ENCODE results near the gene NR1D2. TPM values are rescaled to one million over a fixed set of nuclear protein-coding genes. Genes with fewer than 3 reads are reported as not detected.
A peak's percentile ranks its signal among the peaks of the same experiment; 100 is the strongest.
"Not testable (repeated sequence)": the region's sequence is repeated elsewhere in the genome, so short reads cannot be mapped to it uniquely, and the experiment has no call there.

Gene NR1D2
- 10 to 100 TPM; 14.1 to 55.0 (median 39.2) TPM for polyA plus RNA-seq (ENCODE audit: low read depth in 6 of 6)

DNA sequence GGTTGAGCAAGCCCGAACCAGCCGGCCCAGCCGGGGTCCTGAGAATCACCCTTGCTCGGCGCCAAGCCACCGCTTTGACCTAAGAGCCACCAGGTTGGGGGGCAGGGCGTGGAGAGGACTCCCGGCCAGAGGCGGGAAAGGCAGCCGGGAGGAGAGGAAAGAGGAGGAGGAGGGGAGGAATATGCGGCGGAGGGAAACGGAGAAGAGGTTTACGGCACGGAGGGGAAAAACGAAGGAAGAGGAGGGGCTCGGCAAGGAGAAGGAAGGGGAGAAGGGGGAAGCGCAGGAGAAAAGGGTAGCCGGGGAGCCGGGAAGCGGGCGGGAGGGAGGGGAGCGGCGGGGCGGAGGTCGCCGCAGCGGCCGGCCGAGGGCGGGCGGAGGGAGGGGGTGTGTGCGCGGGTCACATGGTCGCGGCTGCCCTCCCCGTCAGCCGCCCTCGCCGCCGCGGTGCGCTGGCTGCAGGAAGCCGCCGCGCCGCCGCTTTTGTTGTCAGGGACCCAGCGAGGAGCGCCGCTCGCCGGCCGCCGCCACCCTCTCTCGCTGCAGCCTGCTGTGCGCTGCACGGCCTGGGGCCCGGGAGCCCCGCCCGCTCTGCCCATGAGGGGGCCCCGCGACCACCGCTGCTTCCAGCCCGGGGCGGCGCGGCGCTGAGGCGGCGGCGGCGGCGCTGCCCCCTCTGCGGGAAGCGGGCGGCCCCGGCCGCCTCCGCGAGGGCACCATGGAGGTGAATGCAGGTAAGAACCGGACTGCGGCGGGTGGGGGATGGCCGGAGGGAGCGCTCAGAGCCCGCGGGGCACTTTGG, at the start of gene NR1D2:
TSS of gene NR1D2 (plus strand) at position 426 of the 802 bp plus-strand sequence. CDS start at position 719, 293 bp downstream.
- H3K27me3 Mint-ChIP-seq = no peaks in the 10 kb centered on the region
- peak; percentile 81 for DNase-seq
- H3K36me3 Mint-ChIP-seq = peaks cover 0 to 5% of the 10 kb centered on the region in 2 donors
- peak within 1 kb of the TSS; percentile 93 to 99 (median 98) for H3K27ac Mint-ChIP-seq
- peaks cover 33 to 46% (median 36%) of the 10 kb centered on the region in 3 donors for H3K4me1 Mint-ChIP-seq
- no peaks in the 10 kb centered on the region for H3K9me3 Mint-ChIP-seq
- peak within 1 kb of the TSS; percentile 87 to 94 (median 90) for H3K4me3 Mint-ChIP-seq
- ATAC-seq (ENCODE audit: low read depth in 2 of 2) = peak; percentile 46 to 50

DNA sequence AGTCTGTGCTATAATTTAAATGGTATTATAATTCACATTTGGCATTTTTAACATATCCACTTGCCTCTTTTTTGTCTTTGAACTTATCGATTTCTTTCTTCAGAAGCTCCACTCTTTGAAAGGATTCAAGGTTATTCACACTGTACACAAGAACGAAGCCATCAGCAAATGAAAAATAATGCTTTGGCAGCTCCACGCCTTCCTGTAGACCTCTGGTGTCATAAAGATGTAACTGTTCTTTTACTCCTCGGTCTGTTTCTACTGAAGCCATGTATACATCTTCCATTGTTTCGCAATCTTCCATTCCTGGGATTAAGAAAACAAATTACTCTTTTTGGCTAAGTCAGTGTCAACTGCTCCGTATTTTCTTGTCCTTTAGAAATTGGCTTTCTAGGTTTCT, 44.3 kb upstream of the NR1D2 start:
- Mint-ChIP-seq H3K4me1 (peaks cover 2 to 6% (median 3%) of the 10 kb centered on the region in 3 donors), H3K27me3 (no peaks in the 10 kb centered on the region), H3K9me3 (peaks cover 0 to 5% (median 0%) of the 10 kb centered on the region in 7 donors), H3K36me3 (peaks cover 24 to 26% of the 10 kb centered on the region in 2 donors), H3K27ac (no peak overlapping the region), H3K4me3 (no peak overlapping the region)
- ATAC-seq (ENCODE audit: low read depth in 2 of 2) = no peak
- no peak for DNase-seq

DNA sequence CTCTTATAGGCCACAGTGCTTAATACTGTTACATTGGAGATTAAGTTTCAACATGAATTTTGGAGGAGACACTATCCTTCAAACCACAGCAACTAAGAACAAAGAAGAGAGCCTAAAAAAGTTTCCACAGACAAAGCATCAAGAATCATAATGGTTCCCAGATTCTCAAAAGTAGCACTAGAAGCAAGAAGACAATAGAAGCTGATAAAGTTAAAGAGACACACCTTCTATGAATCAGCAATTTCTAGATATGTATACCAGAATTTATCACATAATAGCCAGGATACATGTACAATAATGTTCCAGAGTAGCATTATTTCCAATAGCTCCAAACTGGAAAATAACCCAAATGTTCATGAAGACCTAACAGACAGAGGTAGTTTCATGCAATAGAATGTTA, 40.5 kb upstream of the NR1D2 start:
- peaks cover 10 to 13% of the 10 kb centered on the region in 2 donors for H3K36me3 Mint-ChIP-seq
- H3K9me3 Mint-ChIP-seq = peaks cover 0 to 5% (median 0%) of the 10 kb centered on the region in 7 donors
- no peak for ATAC-seq (ENCODE audit: low read depth in 2 of 2)
- DNase-seq = no peak
- no peak overlapping the region for H3K4me3 Mint-ChIP-seq
- H3K27me3 Mint-ChIP-seq = no peaks in the 10 kb centered on the region
- H3K4me1 Mint-ChIP-seq = peaks cover 0 to 3% (median 2%) of the 10 kb centered on the region in 3 donors
- peak overlapping the region in 1 of 6 donors; percentile 77 for H3K27ac Mint-ChIP-seq

DNA sequence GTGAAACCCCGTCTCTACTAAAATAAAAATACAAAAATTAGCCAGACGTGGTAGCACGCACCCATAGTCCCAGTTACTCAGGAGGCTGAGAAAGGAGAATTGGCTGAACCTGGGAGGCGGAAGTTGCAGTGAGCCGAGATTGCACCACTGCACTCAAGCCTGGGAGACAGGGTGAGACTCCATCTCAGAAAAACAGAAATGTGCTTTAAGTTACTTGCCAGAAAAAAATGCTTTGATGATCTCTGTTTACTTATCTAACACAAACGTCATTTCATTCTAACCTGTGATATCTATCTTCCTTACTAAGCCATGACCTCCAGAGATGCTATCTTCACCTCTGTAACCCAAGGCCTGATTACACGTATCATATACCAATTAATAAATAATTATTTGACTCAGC, 35.7 kb upstream of the NR1D2 start:
- ATAC-seq (ENCODE audit: low read depth in 2 of 2) (no peak), DNase-seq (no peak)
- H3K9me3 Mint-ChIP-seq = peaks cover 0 to 2% (median 0%) of the 10 kb centered on the region in 7 donors
- peaks cover 5 to 7% of the 10 kb centered on the region in 2 donors for H3K36me3 Mint-ChIP-seq
- no peak overlapping the region for H3K4me3 Mint-ChIP-seq
- no peaks in the 10 kb centered on the region for H3K27me3 Mint-ChIP-seq
- H3K27ac Mint-ChIP-seq = no peak overlapping the region
- peaks cover 0 to 8% (median 5%) of the 10 kb centered on the region in 3 donors for H3K4me1 Mint-ChIP-seq

DNA sequence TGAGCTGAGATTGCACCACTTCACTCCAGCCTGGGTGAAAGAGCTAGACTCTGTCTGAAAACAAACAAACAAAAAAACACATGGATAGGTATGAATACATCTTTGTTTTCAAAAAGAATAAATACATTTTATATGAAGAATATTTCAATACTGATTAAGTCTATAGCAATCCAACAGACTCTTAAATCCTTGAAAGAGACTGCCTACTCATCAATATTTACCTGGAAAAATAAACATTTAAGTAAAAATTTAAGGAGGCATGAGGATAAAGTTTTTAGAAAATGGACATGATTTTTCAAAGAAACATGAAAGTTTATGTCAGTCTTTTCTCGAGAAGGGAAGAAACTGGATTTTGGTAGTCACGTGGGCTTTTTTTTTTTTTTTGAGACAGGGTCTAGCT, 33.7 kb upstream of the NR1D2 start:
- Mint-ChIP-seq H3K36me3 (peaks cover 4 to 7% of the 10 kb centered on the region in 2 donors), H3K9me3 (no peaks in the 10 kb centered on the region), H3K27me3 (no peaks in the 10 kb centered on the region), H3K4me3 (no peak overlapping the region), H3K4me1 (peaks cover 8 to 19% (median 11%) of the 10 kb centered on the region in 3 donors), H3K27ac (no peak overlapping the region)
- no peak for ATAC-seq (ENCODE audit: low read depth in 2 of 2)
- DNase-seq = no peak

DNA sequence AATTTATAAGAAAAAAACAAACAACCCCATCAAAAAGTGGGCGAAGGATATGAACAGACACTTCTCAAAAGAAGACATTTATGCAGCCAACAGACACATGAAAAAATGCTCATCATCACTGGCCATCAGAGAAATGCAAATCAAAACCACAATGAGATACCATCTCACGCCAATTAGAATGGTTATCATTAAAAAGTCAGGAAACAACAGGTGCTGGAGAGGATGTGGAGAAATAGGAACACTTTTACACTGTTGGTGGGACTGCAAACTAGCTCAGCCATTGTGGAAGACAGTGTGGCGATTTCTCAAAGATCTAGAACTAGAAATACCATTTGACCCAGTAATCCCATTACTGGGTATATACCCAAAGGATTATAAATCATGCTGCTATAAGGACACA, 32.8 kb upstream of the NR1D2 start:
- not testable (repeated sequence) for ATAC-seq (ENCODE audit: low read depth in 2 of 2); DNase-seq; H3K4me3 Mint-ChIP-seq; H3K36me3 Mint-ChIP-seq; H3K9me3 Mint-ChIP-seq; H3K27me3 Mint-ChIP-seq
- peak overlapping the region in 1 of 6 donors; percentile 85 for H3K27ac Mint-ChIP-seq
- peaks cover 8 to 26% (median 16%) of the 10 kb centered on the region in 3 donors for H3K4me1 Mint-ChIP-seq

DNA sequence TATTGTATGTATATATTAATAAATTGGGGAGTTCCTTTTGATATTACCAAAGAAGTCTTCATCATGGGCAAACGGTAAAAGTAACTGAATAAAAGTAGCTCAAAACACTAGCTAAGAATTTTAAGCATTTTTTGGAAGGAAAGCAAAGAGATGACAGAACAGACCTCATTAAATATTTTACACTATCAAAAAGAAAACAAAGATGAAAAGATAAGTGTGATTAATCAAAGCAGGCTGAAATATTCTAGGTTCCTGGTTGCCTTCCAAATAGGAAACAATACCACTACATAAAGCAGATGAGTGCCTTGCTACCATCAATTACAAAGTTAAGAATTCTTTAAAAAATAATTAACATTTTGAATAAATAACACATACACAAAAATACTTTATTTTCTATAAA, 31.9 kb upstream of the NR1D2 start:
- ATAC-seq (ENCODE audit: low read depth in 2 of 2) (no peak), DNase-seq (no peak)
- Mint-ChIP-seq H3K9me3 (no peaks in the 10 kb centered on the region), H3K27ac (no peak overlapping the region), H3K36me3 (peaks cover 7 to 11% of the 10 kb centered on the region in 2 donors), H3K27me3 (no peaks in the 10 kb centered on the region), H3K4me1 (peaks cover 15 to 34% (median 24%) of the 10 kb centered on the region in 3 donors), H3K4me3 (no peak overlapping the region)

DNA sequence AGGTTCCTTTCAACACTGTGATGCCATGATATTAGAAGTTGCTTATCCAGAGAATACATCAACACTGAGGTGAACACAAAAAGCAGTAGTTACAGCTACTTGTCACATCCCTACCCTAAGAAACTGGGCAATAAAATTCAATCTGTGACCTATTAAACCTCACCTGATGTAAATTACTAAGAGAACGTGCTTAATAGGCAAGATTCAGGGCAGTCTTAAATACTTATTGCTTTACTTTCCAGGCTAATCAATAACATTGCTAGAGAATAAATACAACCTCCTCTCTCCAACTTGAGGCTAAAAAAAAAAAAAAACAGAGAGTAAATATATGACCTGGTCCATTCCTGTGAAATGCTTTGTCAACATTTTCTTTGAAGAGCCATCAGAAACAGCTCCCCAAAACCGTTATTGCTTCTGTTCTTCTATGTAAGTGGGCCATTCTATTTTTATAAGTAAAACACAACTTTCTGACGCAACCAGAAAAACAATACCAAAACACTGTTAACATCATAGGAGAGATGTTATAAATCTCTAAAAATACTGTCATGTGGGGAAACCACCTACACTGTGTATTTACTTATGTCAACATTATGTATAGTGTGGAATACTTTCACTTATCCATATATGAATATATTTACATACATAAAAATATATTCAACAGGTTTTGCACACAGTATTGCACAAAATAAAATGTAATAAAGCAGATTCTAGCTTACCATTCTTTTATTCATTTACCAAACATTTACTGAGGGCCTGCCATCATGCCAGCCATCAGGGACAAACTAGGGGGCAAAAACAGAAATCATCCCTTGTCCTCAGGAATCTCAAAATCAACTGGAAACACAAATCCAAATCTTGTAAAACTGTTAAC, 31.0 kb upstream of the NR1D2 start:
- peaks cover 25 to 43% (median 34%) of the 10 kb centered on the region in 3 donors for H3K4me1 Mint-ChIP-seq
- peak overlapping the region in 1 of 8 donors; percentile 99 for H3K4me3 Mint-ChIP-seq
- DNase-seq (no peak), ATAC-seq (ENCODE audit: low read depth in 2 of 2) (no peak)
- H3K27me3 Mint-ChIP-seq = no peaks in the 10 kb centered on the region
- peak overlapping the region in 1 of 6 donors; percentile 6 for H3K27ac Mint-ChIP-seq
- peaks cover 7 to 17% of the 10 kb centered on the region in 2 donors for H3K36me3 Mint-ChIP-seq
- H3K9me3 Mint-ChIP-seq = no peaks in the 10 kb centered on the region

DNA sequence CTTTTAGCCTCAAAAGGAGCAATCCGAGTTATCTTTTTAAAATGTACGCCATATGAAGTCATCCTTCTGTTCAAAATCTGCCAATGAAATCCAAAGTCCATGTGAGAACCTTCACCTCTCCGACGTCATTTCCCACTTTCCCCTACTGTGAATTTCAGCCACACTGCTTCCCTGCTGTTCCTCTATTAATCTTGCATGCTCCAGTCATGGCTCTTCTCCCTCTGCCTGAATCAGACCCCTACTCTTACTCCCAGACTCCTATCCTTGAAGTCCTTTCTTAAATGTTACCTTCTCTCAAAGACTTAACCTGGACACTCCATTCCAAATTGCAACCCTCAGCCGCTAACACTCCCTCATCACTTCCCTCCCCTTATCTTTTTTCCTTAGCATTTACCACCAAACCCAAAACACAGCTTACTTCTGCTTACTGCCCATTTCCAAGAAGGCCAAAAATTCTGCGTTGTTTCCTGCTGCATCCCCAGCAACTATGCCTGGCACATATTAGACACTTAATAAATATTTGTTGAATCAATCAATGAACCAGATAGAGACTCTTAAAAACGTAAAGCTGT, 29.5 kb upstream of the NR1D2 start:
- H3K27ac Mint-ChIP-seq = peak overlapping the region in 5 of 6 donors; percentile 30 to 96 (median 67)
- peaks cover 29 to 57% (median 45%) of the 10 kb centered on the region in 3 donors for H3K4me1 Mint-ChIP-seq
- no peaks in the 10 kb centered on the region for H3K9me3 Mint-ChIP-seq
- DNase-seq (no peak), ATAC-seq (ENCODE audit: low read depth in 2 of 2) (no peak)
- H3K36me3 Mint-ChIP-seq = peaks cover 3 to 26% of the 10 kb centered on the region in 2 donors
- H3K27me3 Mint-ChIP-seq = no peaks in the 10 kb centered on the region
- H3K4me3 Mint-ChIP-seq = peak overlapping the region; percentile 55 to 100 (median 99)

DNA sequence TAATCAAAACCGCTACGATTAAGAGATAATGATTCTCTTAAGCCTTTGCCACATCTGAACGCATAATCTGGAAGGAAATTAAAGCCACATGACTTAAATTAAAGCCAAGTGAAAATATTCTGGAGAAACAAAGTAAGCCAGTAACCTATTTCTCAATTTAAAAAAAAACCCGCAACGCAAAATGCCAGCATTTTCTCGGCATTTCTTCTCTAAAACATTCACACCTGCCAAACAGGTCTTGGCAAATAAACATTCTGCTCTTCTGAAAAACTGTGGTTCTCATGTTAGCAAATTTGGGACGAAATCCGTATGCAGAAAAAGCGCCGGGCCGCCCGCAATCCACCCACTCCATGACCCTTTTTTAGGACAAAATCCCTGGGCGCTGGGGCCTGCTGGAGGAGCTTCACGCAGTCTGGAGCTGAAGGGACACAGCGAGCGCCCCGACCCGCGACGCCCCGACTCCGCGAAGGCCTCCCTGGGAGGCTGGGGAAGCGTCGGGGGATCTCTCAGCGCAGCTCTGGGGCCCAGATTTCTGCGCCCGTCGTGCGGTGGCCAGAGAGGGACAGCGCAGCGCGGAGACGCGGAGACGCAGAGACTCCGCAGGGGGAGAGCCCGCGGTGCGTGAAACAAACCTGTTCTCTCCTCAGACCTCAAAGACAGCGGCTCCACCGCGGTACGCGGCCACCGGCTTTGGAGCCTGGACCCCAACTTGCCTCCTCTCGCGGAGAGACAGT, 28.8 kb upstream of the NR1D2 start:
- H3K9me3 Mint-ChIP-seq = no peaks in the 10 kb centered on the region
- peaks cover 0 to 27% of the 10 kb centered on the region in 2 donors for H3K36me3 Mint-ChIP-seq
- DNase-seq (no peak), ATAC-seq (ENCODE audit: low read depth in 2 of 2) (peak; percentile 29)
- peaks cover 28 to 62% (median 45%) of the 10 kb centered on the region in 3 donors for H3K4me1 Mint-ChIP-seq
- peak overlapping the region; percentile 92 to 100 (median 99) for H3K4me3 Mint-ChIP-seq
- H3K27ac Mint-ChIP-seq = peak overlapping the region; percentile 96 to 99 (median 98)
- H3K27me3 Mint-ChIP-seq = no peaks in the 10 kb centered on the region

DNA sequence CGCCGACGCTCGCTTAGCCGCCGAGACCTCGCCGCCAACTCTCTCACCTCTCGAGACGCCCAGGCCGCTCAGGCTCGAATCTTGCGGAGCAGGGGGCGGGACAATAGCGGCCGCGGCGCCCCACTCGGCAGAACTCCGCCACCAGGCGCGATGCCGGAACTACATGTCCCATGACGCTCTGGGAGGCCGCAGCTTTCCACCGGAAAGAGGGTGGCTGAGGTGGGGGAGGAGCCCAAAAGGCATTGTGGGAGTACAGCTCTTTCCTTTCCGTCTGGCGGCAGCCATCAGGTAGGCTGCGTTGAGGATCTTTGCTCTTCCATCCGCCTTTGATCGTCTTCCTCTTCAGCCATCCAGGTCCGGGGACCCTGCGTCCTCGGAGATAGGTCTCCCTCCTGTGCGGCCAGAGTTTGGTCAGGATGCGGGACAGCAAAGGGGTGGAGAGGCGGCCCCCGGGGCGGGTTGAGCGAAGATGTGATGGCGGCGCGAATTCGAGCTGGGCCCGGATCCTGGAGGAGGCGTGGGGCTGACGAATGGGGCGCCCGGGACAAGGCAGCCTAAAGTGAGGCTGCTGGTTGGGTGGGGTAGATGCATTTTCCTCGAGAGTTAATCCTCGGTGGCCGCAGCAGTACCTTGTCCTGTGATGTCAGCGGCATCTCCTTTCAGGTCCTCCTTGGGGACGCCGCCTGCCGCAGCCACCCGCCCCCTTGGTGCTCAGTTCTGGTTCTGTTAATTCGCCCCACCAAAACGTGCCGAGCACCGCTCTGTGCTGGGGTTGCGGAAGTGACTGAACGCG, 28.0 kb upstream of the NR1D2 start, which contains the start of the genes NKIRAS1 and RPL15:
TSS of gene NKIRAS1 (minus strand) at position 105 of the 793 bp plus-strand sequence. CDS start 6,086 bp downstream, outside the sequence.
TSS of gene RPL15 (plus strand) at position 247 of the 793 bp plus-strand sequence. CDS start 728 bp downstream, outside the sequence.
- Mint-ChIP-seq H3K9me3 (no peaks in the 10 kb centered on the region), H3K27ac (peak within 1 kb of the TSS; percentile 96 to 99 (median 98)), H3K4me3 (peak within 1 kb of the TSS; percentile 92 to 100 (median 99)), H3K27me3 (no peaks in the 10 kb centered on the region), H3K4me1 (peaks cover 28 to 62% (median 45%) of the 10 kb centered on the region in 3 donors), H3K36me3 (peaks cover 0 to 27% of the 10 kb centered on the region in 2 donors)
- DNase-seq (peak; percentile 97), ATAC-seq (ENCODE audit: low read depth in 2 of 2) (peak; percentile 85 to 86)

Measured in naive B cell (primary cell).